Measurements from ENCODE around the gene RTP3.

The RTP3 gene

GRCh38 chr3:46469680-46470357 lies 28.0 kb upstream of the RTP3 start:
- DNase-seq, result no peak

- no peak for DNase-seq
Observed at GRCh38 chr3:46470831-46471230, 26.9 kb upstream of the RTP3 start.

GRCh38 chr3:46471371-46471914 lies 26.3 kb upstream of the RTP3 start:
- DNase-seq, result no peak

GRCh38 chr3:46472736-46473135 lies 25.0 kb upstream of the RTP3 start:
- no peak for DNase-seq

GRCh38 chr3:46477145-46477544 lies 20.6 kb upstream of the RTP3 start:
- no peak for DNase-seq

- no peak for DNase-seq
Observed at GRCh38 chr3:46477756-46478155, 20.0 kb upstream of the RTP3 start.

- DNase-seq, result no peak
Observed at GRCh38 chr3:46478341-46478740, 19.4 kb upstream of the RTP3 start.

GRCh38 chr3:46479021-46479420 lies 18.8 kb upstream of the RTP3 start:
- DNase-seq, result no peak

GRCh38 chr3:46479696-46480095 lies 18.1 kb upstream of the RTP3 start:
- no peak for DNase-seq

- DNase-seq, result no peak
Observed at GRCh38 chr3:46480491-46481195, 17.1 kb upstream of the RTP3 start.

GRCh38 chr3:46481636-46482035 lies 16.1 kb upstream of the RTP3 start:
- no peak for DNase-seq

GRCh38 chr3:46482632-46483350 lies 15.0 kb upstream of the RTP3 start:
- DNase-seq, result no peak

- DNase-seq, result no peak
Observed at GRCh38 chr3:46483825-46484224, 14.0 kb upstream of the RTP3 start.

GRCh38 chr3:46484388-46484787 lies 13.4 kb upstream of the RTP3 start:
- no peak for DNase-seq

GRCh38 chr3:46484911-46485778 lies 12.6 kb upstream of the RTP3 start:
- DNase-seq, result peak; percentile 78

- DNase-seq, result no peak
Observed at GRCh38 chr3:46485779-46486175, 12.0 kb upstream of the RTP3 start.

- DNase-seq, result peak; percentile 96
Observed at GRCh38 chr3:46488735-46489361, 8.9 kb upstream of the RTP3 start.

GRCh38 chr3:46489381-46489780 lies 8.4 kb upstream of the RTP3 start:
- DNase-seq, result no peak

GRCh38 chr3:46489875-46490274 lies 7.9 kb upstream of the RTP3 start:
- no peak for DNase-seq

- no peak for DNase-seq
Observed at GRCh38 chr3:46490338-46491084, 7.3 kb upstream of the RTP3 start.
